ENCODE results near the gene CABP5.
A peak's percentile ranks its signal among the peaks of the same experiment; 100 is the strongest.

- TF ChIP-seq CTCF (IDR thresholded peaks at IDR 0.05; ENCODE audit: low read length) (peak; percentile 33; the same call in 1 of the 2 replicates), EZH2 (IDR thresholded peaks at IDR 0.05; ENCODE audit: borderline replicate concordance, low read length) (no peak)
These were observed 42.3 kb upstream of the CABP5 start for GRCh38 chr19:48085904-48086864.
